Esophagus (tissue), 2 donors: ENCODE results near the gene DHX15. TPM values are rescaled to one million over a fixed set of nuclear protein-coding genes. Genes with fewer than 3 reads are reported as not detected.

Experiments used
- H3K27ac ChIP-seq, 2 donors: one replicate each; pipeline ENCODE4 v1.5.1; 2013; ENCODE audit warnings: low read depth in 2 of 2, mild to moderate bottlenecking in 2 of 2, inconsistent platforms in 1 of 2, low read length in 1 of 2, moderate library complexity in 1 of 2
- H3K27me3 ChIP-seq, 2 donors: one replicate each; pipeline ENCODE4 v1.6.1; 2013; ENCODE audit warnings: low read length in 2 of 2, control low read depth in 1 of 2, mild to moderate bottlenecking in 1 of 2; ENCODE audit not compliant: insufficient read depth in 2 of 2, control insufficient read depth in 1 of 2
- H3K36me3 ChIP-seq, 2 donors: one replicate each; pipeline ENCODE4 v1.6.1; 2013; ENCODE audit warnings: low read length in 1 of 2; ENCODE audit not compliant: control insufficient read depth in 2 of 2, insufficient read depth in 2 of 2
- H3K4me1 ChIP-seq, 2 donors: one replicate each; pipeline ENCODE4 v1.6.1; 2013; ENCODE audit warnings: low read length in 1 of 2; ENCODE audit not compliant: control insufficient read depth in 2 of 2, insufficient read depth in 2 of 2
- H3K4me3 ChIP-seq, 2 donors: one replicate each; pipeline ENCODE4 v1.5.1; 2013; ENCODE audit warnings: low read length in 2 of 2, mild to moderate bottlenecking in 2 of 2, low read depth in 1 of 2, moderate library complexity in 1 of 2
- H3K9me3 ChIP-seq, 2 donors: one replicate each; pipeline ENCODE4 v1.6.1; 2013; ENCODE audit warnings: mild to moderate bottlenecking in 2 of 2, low read depth in 1 of 2, low read length in 1 of 2, moderate library complexity in 1 of 2; ENCODE audit not compliant: control insufficient read depth in 2 of 2, insufficient read depth in 1 of 2
- WGBS, 2 donors: extraction: QIAGEN DNeasy Blood & Tissue Kit; methylation state at CpG; one replicate each; pipeline ENCODE4 v1.1.7; 2013; 5-methylcytosine and 5-hydroxymethylcytosine counted together
- polyA plus RNA-seq, 2 donors: library from polyadenylated mRNA; stranded (reverse); fragments of 200-250 nt; gene quantifications; one replicate each; pipeline ENCODE4 v1.2.3, GENCODE V29; 2013
- donor health status: healthy with polysubstance abuse.
- donor health status: Bipolar disorder and iron deficiency.

DHX15 gene
- polyA plus RNA-seq, 2 donors = 43.5 to 59.3 TPM

- no peak overlapping the region for H3K4me3 ChIP-seq
- H3K9me3 ChIP-seq = no peaks in the 10 kb centered on the region
- no peaks in the 10 kb centered on the region for H3K36me3 ChIP-seq
- no peaks in the 10 kb centered on the region for H3K27me3 ChIP-seq
- H3K4me1 ChIP-seq = no peaks in the 10 kb centered on the region
- H3K27ac ChIP-seq = no peak overlapping the region
Measured at GRCh38 chr4:24607334-24607733, 23.0 kb upstream of the DHX15 start.

DNA sequence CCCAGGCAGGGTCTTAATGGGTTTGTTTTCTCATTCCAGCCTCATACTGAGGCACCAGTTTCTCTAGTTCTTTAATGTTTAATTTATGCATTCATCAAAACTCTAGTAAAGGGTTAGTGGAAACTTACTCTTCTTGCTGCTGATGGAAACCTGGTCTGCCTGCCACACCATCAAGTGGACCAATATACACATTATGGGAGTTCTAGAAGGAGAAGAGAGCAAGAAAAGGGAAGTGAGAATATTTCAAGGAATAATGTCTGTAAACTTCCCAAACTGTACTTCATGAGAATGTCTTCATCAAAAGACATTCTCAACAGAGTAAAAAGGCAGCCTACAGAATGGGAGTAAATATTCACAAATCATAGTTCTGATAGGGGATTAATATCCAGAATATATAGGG is 20.9 kb upstream of the DHX15 start:
- H3K36me3 ChIP-seq = no peaks in the 10 kb centered on the region
- H3K4me1 ChIP-seq = no peaks in the 10 kb centered on the region
- no peaks in the 10 kb centered on the region for H3K27me3 ChIP-seq
- no peak overlapping the region for H3K27ac ChIP-seq
- no peak overlapping the region for H3K4me3 ChIP-seq
- H3K9me3 ChIP-seq = no peaks in the 10 kb centered on the region

- Histone ChIP-seq H3K9me3 (no peaks in the 10 kb centered on the region), H3K27me3 (no peaks in the 10 kb centered on the region), H3K4me1 (no peaks in the 10 kb centered on the region), H3K27ac (no peak overlapping the region), H3K36me3 (no peaks in the 10 kb centered on the region), H3K4me3 (no peak overlapping the region)
- 73 to 75% methylated on average over 4 of the region's 4 CpGs for WGBS, 2 donors
Measured at GRCh38 chr4:24604558-24605214, 20.3 kb upstream of the DHX15 start.

- H3K36me3 ChIP-seq = no peaks in the 10 kb centered on the region
- H3K27ac ChIP-seq = no peak overlapping the region
- WGBS, 2 donors = 92 to 94% methylated on average over 6 of the region's 6 CpGs
- no peaks in the 10 kb centered on the region for H3K27me3 ChIP-seq
- no peak overlapping the region for H3K4me3 ChIP-seq
- H3K9me3 ChIP-seq = no peaks in the 10 kb centered on the region
- H3K4me1 ChIP-seq = no peaks in the 10 kb centered on the region
Measured at GRCh38 chr4:24603343-24603742, 19.0 kb upstream of the DHX15 start.

DNA sequence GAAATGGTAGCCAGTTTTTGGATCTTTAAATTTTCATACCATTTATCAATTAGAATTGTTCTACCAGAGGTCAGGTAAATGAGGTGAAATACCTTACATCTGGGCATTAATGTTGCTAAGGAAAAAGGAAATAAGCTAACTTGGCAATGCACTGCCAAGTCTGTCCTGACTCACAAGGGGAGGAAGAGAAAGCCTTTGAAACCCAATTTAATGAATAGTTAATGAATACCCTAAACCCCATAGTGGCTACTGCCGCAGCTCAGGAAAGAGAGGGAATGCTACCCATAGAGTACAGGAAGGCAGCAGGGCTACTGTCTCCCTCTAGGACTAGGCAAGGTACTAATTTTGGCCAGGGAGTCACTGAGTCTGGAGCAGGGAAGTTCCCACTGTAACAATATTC is 16.8 kb upstream of the DHX15 start:
- H3K27me3 ChIP-seq = no peaks in the 10 kb centered on the region
- no peak overlapping the region for H3K27ac ChIP-seq
- no peaks in the 10 kb centered on the region for H3K4me1 ChIP-seq
- 59 to 84% methylated on average over 1 of the region's 1 CpG for WGBS, 2 donors
- no peak overlapping the region for H3K4me3 ChIP-seq
- no peaks in the 10 kb centered on the region for H3K36me3 ChIP-seq
- no peaks in the 10 kb centered on the region for H3K9me3 ChIP-seq

DNA sequence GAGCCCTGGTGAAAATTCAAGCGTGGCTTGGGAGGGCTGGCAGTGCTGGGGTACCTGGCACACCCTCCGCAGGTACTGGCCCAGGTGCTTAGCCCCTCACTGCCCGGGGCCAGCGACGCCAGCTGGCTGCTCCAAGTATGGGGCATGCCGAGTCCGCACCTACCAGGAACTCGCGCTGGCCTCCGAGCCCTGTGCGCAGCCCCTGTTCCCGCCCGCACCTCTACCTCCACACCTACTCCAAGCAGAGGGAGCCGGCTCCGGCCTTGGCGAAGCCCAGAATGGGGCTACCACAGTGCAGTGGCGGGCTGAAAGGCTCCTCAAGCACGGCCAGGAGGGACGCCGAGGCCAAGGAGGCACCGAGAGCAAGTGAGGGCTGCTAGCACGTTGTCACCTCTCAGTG is 14.9 kb upstream of the DHX15 start:
- H3K4me3 ChIP-seq = no peak overlapping the region
- H3K27ac ChIP-seq = no peak overlapping the region
- WGBS, 2 donors = 94 to 95% methylated on average over 22 of the region's 22 CpGs
- H3K36me3 ChIP-seq = no peaks in the 10 kb centered on the region
- no peaks in the 10 kb centered on the region for H3K4me1 ChIP-seq
- H3K27me3 ChIP-seq = no peaks in the 10 kb centered on the region
- no peaks in the 10 kb centered on the region for H3K9me3 ChIP-seq

DNA sequence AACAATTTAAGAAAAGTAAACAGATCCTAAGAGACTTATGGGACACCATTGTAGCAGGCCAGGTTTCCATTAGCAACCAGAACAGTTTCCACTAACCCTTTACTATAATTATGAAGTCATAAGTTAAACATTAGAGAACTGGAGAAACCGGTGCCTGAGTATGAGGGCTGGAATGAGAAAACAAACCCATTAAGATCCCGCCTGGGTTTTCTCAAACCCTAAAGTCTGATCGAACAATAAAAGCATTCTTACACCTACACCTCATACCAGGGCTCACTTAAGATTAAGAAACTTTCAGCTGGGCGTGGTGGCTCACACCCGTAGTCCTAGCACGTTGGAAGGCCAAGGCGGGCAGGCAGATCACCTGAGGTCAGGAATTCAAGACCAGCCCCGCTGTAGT is 13.7 kb upstream of the DHX15 start:
- Histone ChIP-seq H3K27ac (peak overlapping the region; percentile 34 to 78), H3K4me1 (no peaks in the 10 kb centered on the region), H3K4me3 (no peak overlapping the region), H3K9me3 (no peaks in the 10 kb centered on the region), H3K27me3 (no peaks in the 10 kb centered on the region), H3K36me3 (no peaks in the 10 kb centered on the region)
- WGBS, 2 donors = 48 to 58% methylated on average over 8 of the region's 8 CpGs

DNA sequence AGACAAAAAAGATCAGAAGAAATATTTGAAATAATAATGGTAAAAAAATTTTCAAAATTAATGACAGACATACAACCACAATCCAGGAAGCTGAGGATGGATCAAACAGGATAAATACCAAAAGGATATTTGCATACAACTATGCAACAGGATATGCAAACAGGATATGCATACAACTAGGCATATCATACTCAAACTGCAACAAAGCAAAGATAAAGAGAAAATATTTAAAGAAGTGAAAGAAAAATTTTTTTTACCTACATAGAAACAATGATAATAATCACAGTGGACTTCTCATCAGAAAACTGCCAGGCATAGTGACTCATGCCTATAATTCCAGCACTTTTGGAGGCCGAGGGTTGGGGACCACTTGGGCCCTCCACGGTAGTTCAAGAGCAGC is 11.3 kb upstream of the DHX15 start:
- H3K4me1 ChIP-seq = no peaks in the 10 kb centered on the region
- H3K4me3 ChIP-seq = no peak overlapping the region
- no peaks in the 10 kb centered on the region for H3K9me3 ChIP-seq
- H3K27ac ChIP-seq = no peak overlapping the region
- no peaks in the 10 kb centered on the region for H3K27me3 ChIP-seq
- WGBS, 2 donors = 82 to 87% methylated on average over 2 of the region's 2 CpGs
- no peaks in the 10 kb centered on the region for H3K36me3 ChIP-seq

- Histone ChIP-seq H3K36me3 (no peaks in the 10 kb centered on the region), H3K9me3 (peaks cover 0 to 2% of the 10 kb centered on the region in 2 donors), H3K27me3 (no peaks in the 10 kb centered on the region), H3K4me3 (no peak overlapping the region), H3K4me1 (no peaks in the 10 kb centered on the region), H3K27ac (no peak overlapping the region)
- 45 to 54% methylated on average over 2 of the region's 2 CpGs for WGBS, 2 donors
Measured at GRCh38 chr4:24594887-24595286, 10.5 kb upstream of the DHX15 start.

- Histone ChIP-seq H3K36me3 (no peaks in the 10 kb centered on the region), H3K4me1 (no peaks in the 10 kb centered on the region), H3K27ac (no peak overlapping the region), H3K27me3 (no peaks in the 10 kb centered on the region), H3K9me3 (peaks cover 0 to 2% of the 10 kb centered on the region in 2 donors), H3K4me3 (no peak overlapping the region)
- WGBS, 2 donors = 79 to 98% methylated on average over 2 of the region's 2 CpGs
Measured at GRCh38 chr4:24589448-24589847, 5.1 kb upstream of the DHX15 start.
